C4-2B (cell line): Measurements from ENCODE around the gene RABEP2.
A peak's percentile ranks its signal among the peaks of the same experiment; 100 is the strongest.

ENCODE experiments used
- H3K27ac ChIP-seq: fragments of 450-650 bp; 2 replicates; pipeline ENCODE4 v1.5.1; 2017
- CTCF ChIP-seq: fragments of 450-650 bp; conservative IDR thresholded peaks from 2 replicates; pipeline ENCODE4 v1.5.1; 2017; ENCODE audit warnings: mild to moderate bottlenecking
- ZFX ChIP-seq: fragments of 450-650 bp; IDR thresholded peaks from 2 replicates; pipeline ENCODE4 v1.6.1; 2017

RABEP2 gene

GRCh38 chr16:28923652-28924398, 1.2 kb downstream of the RABEP2 start:
- TF ChIP-seq ZFX (no peak), CTCF (no peak)
- peak overlapping the region; percentile 86 for H3K27ac ChIP-seq

GRCh38 chr16:28923231-28923587, 1.8 kb downstream of the RABEP2 start:
- H3K27ac ChIP-seq, result peak overlapping the region; percentile 86
- TF ChIP-seq ZFX (no peak), CTCF (no peak)

GRCh38 chr16:28918698-28919097, 6.3 kb downstream of the RABEP2 start:
- TF ChIP-seq ZFX (no peak), CTCF (no peak)
- H3K27ac ChIP-seq, result no peak overlapping the region

GRCh38 chr16:28917095-28917494, 7.9 kb downstream of the RABEP2 start:
- H3K27ac ChIP-seq, result no peak overlapping the region
- no peak for TF ChIP-seq ZFX
- no peak for TF ChIP-seq CTCF

- H3K27ac ChIP-seq, result no peak overlapping the region
- TF ChIP-seq ZFX (no peak), CTCF (no peak)
Measured at GRCh38 chr16:28915181-28915580, 9.9 kb downstream of the RABEP2 start.

GRCh38 chr16:28913946-28914724, 10.9 kb downstream of the RABEP2 start:
- TF ChIP-seq CTCF (no peak), ZFX (no peak)
- no peak overlapping the region for H3K27ac ChIP-seq

- TF ChIP-seq CTCF (no peak), ZFX (no peak)
- no peak overlapping the region for H3K27ac ChIP-seq
Measured at GRCh38 chr16:28912558-28912957, 12.5 kb downstream of the RABEP2 start.
